Ovary (tissue), 3 donors: ENCODE results near the gene JAK1.

ENCODE experiments used
- CTCF ChIP-seq, 3 donors: fragments of 450-650 bp in 2 of 3; fragments of 200-600 bp in 1 of 3; IDR thresholded peaks; one replicate each; pipeline versions ENCODE4 v1.5.1 to v1.8.0; 2016 to 2022; ENCODE audit warnings: antibody characterized with exemption in 3 of 3, mild to moderate bottlenecking in 1 of 3
- EP300 ChIP-seq: sonication (generic); formaldehyde crosslinking; IDR thresholded peaks from one replicate; pipeline ENCODE4 v1.6.1; 2017; ENCODE audit warnings: antibody characterized with exemption
- POLR2A ChIP-seq: fragments of 450-650 bp; IDR thresholded peaks from one replicate; pipeline ENCODE4 v1.6.1; 2017; ENCODE audit warnings: antibody characterized with exemption, mild to moderate bottlenecking, moderate library complexity
- donor health status: DM: no; HTN: no; CAD: no.

- no peak for TF ChIP-seq POLR2A
- no peak for TF ChIP-seq CTCF (IDR thresholded peaks at IDR 0.05)
- TF ChIP-seq EP300 = no peak
Measured at GRCh38 chr1:64984737-64985136, 18.4 kb upstream of the JAK1 start.
